LNCAP (cell line): ENCODE measurements around the gene MZB1.

Source experiments
- CTCF ChIP-seq: fragments of 450-650 bp; IDR thresholded peaks from 2 replicates; pipeline ENCODE4 v1.5.1; 2017; ENCODE audit warnings: mild to moderate bottlenecking

Gene MZB1

GRCh38 chr5:139358064-139358463 is 31.6 kb downstream of the MZB1 start:
- no peak for TF ChIP-seq CTCF

- TF ChIP-seq CTCF = no peak
Measured at GRCh38 chr5:139354186-139354585, 35.5 kb downstream of the MZB1 start.

GRCh38 chr5:139344177-139344576 is 45.5 kb downstream of the MZB1 start:
- TF ChIP-seq CTCF = no peak

GRCh38 chr5:139343476-139343875 is 46.2 kb downstream of the MZB1 start:
- TF ChIP-seq CTCF = no peak

GRCh38 chr5:139342423-139342723 is 47.3 kb downstream of the MZB1 start:
- no peak for TF ChIP-seq CTCF

- peak; percentile 78 for TF ChIP-seq CTCF
Measured at GRCh38 chr5:139341689-139342422, 47.9 kb downstream of the MZB1 start, which contains the start of gene PAIP2. Gene PAIP2 (plus strand): TSS chr5:139341854. CDS start chr5:139363785, 21,931 bp downstream.

- TF ChIP-seq CTCF = no peak
Measured at GRCh38 chr5:139341187-139341688, 48.5 kb downstream of the MZB1 start.

- TF ChIP-seq CTCF = no peak
Measured at GRCh38 chr5:139340051-139340450, 49.7 kb downstream of the MZB1 start.
